K562 (cell line): Measurements from ENCODE around the gene CLIC2. TPM values are rescaled to one million over a fixed set of nuclear protein-coding genes. Genes with fewer than 3 reads are reported as not detected.

ENCODE experiments used
- BRD4 ChIP-seq: fragments of 200-600 bp; sonication (generic); IDR thresholded peaks from 2 replicates; pipeline ENCODE4 v1.6.1; 2017; ENCODE audit warnings: inconsistent platforms
- EGR1 ChIP-seq: fragments of 450-650 bp; conservative IDR thresholded peaks from 2 replicates; pipeline ENCODE4 v1.6.1; 2017; ENCODE audit warnings: mild to moderate bottlenecking
- EWSR1 ChIP-seq: fragments of 450-650 bp; IDR thresholded peaks from 2 replicates; pipeline ENCODE4 v1.6.1; 2018; ENCODE audit warnings: borderline replicate concordance, mild to moderate bottlenecking, low read depth, moderate library complexity; ENCODE audit not compliant: partially characterized antibody
- FOXK2 ChIP-seq, 2 experiments: fragments of 450-650 bp; IDR thresholded peaks in 1 of 2; conservative IDR thresholded peaks in 1 of 2; 2 replicates each; pipeline ENCODE4 v1.6.1; 2016; ENCODE audit warnings: low read depth in 2 of 2, mild to moderate bottlenecking in 1 of 2
- HDAC2 ChIP-seq: fragments of 450-650 bp; IDR thresholded peaks from 2 replicates; pipeline ENCODE4 v1.6.1; 2016; ENCODE audit warnings: mild to moderate bottlenecking
- HOMEZ ChIP-seq: fragments of 250-450 bp; sonication (Bioruptor Pico); IDR thresholded peaks from 2 replicates; pipeline ENCODE4 v1.4.0; 2020; ENCODE audit warnings: mild to moderate bottlenecking, moderate library complexity
- MCM5 ChIP-seq: fragments of 450-650 bp; IDR thresholded peaks from 2 replicates; pipeline ENCODE4 v1.6.1; 2016; ENCODE audit warnings: low read depth
- MTA3 ChIP-seq: fragments of 450-650 bp; formaldehyde crosslinking; IDR thresholded peaks from 2 replicates; pipeline ENCODE4 v1.6.1; 2017; ENCODE audit warnings: mild to moderate bottlenecking, borderline replicate concordance
- NCOA4 ChIP-seq: fragments of 450-650 bp; IDR thresholded peaks from 2 replicates; pipeline ENCODE4 v1.6.1; 2018; ENCODE audit warnings: mild to moderate bottlenecking; ENCODE audit not compliant: partially characterized antibody
- TAF9B ChIP-seq: fragments of 450-650 bp; IDR thresholded peaks from 2 replicates; pipeline ENCODE4 v1.6.1; 2018; ENCODE audit warnings: mild to moderate bottlenecking; ENCODE audit not compliant: partially characterized antibody
- TAL1 ChIP-seq: fragments of 450-650 bp; IDR thresholded peaks from 2 replicates; pipeline ENCODE4 v1.6.1; 2016; ENCODE audit warnings: mild to moderate bottlenecking
- THRA ChIP-seq: fragments of 450-650 bp; IDR thresholded peaks from 2 replicates; pipeline ENCODE4 v1.6.1; 2017; ENCODE audit warnings: mild to moderate bottlenecking, moderate library complexity
- XRCC3 ChIP-seq: fragments of 450-650 bp; IDR thresholded peaks from 2 replicates; pipeline ENCODE4 v1.6.1; 2017; ENCODE audit warnings: mild to moderate bottlenecking, moderate library complexity
- ZNF408 ChIP-seq: fragments of 250-450 bp; sonication (Bioruptor Pico); IDR thresholded peaks from 2 replicates; pipeline ENCODE4 v1.4.0; 2020; ENCODE audit warnings: low read depth, mild to moderate bottlenecking, moderate library complexity
- ZNF436 ChIP-seq: fragments of 250-450, 450-650 bp; sonication (Bioruptor Pico); formaldehyde crosslinking; IDR thresholded peaks from 2 replicates; pipeline ENCODE4 v1.7.0; 2020; ENCODE audit warnings: mild to moderate bottlenecking
- polyA plus RNA-seq, 8 experiments: library from polyadenylated mRNA; depleted of rRNA in 4 of 8; stranded (reverse) in 5 of 8; unstranded in 3 of 8; fragments of >200 nt; fragmentation: Nextera tagmentation in 2 of 8; fragmentation: Illumina TruSeq in 1 of 8; extraction: Ambion mirVana in 2 of 8; extraction: Trizol in 1 of 8; gene quantifications; 2 replicates each; pipeline versions ENCODE4 v1.2.1 to v1.2.3, GENCODE V29; 2011 to 2014; ENCODE audit warnings: inconsistent platforms in 1 of 8, missing spikeins in 1 of 8
- total RNA-seq, 7 experiments: library from RNA; depleted of rRNA in 6 of 7; stranded (reverse); fragments of >200 nt in 6 of 7; fragmentation: Illumina TruSeq in 2 of 7; extraction: Trizol in 2 of 7; gene quantifications; 2 replicates each; pipeline versions ENCODE4 v1.2.1 to v1.2.3, GENCODE V29; 2011 to 2021; ENCODE audit warnings: low replicate concordance in 1 of 7
- TF ChIP-seq, protein P1 (sequence below): fragments of 450-650 bp; formaldehyde crosslinking; IDR thresholded peaks from 2 replicates; pipeline ENCODE4 v1.4.0; 2020; ENCODE audit warnings: mild to moderate bottlenecking, moderate library complexity
- TF ChIP-seq, protein P2 (sequence below): fragments of 250-450 bp; sonication (Bioruptor Pico); IDR thresholded peaks from 2 replicates; pipeline ENCODE4 v1.9.0; 2021; ENCODE audit warnings: mild to moderate bottlenecking, inconsistent platforms
- TF ChIP-seq, protein P3 (sequence below): fragments of 450-650 bp; IDR thresholded peaks from 2 replicates; pipeline ENCODE4 v1.7.1; 2018; ENCODE audit warnings: mild to moderate bottlenecking, low read depth; ENCODE audit not compliant: partially characterized antibody

Gene CLIC2
- total and polyA plus RNA-seq, 9 of the 15 experiments (the other 6 are each of a cell fraction or from before 2014, with no cell fraction given): 37.0 to 83.7 (median 74.7) TPM

DNA sequence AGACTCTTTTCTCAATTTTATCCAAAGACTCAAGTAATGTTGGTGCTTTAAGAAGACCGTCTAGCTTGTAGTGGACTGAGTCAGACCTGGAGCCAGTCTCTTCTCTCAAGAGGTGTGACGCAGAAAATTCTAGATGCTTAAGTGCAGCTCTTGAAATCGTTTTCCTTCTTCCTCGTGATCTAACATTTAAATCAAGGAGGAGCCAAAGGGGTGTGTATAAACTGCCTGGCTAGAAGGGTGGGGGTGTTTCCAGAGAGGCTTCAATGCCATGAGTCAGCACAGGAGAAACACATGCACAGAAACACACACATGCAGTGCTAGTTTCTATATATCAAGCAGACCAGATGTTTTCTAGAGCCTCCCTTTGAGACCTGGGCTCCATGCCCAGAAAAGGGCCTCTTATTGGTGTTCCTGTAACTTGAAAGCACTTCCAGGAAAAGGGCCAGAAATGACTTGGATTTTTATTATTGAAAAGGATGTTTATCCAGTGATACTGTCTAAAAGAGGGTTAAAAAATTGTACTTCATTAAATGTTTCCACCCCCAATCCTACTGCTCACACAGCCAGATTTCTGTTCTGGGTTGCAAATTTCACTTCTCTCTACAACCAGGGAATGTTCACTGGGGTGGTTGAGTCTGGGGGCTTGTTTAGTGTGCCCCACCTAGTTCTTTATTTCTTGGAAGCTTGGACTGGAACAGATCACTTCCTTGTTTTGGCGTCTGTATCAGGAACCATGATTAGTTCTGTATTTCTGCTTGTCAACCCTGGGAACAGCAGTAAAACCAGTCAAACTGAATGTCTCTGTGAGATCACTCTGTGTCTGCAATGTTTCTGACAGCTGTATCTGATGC lies at the start of gene CLIC2 (continued):
- peak; percentile 70 for TF ChIP-seq TAF9B
- no peak for TF ChIP-seq XRCC3
- TF ChIP-seq ZNF436: no peak
- TF ChIP-seq, protein P1, sequence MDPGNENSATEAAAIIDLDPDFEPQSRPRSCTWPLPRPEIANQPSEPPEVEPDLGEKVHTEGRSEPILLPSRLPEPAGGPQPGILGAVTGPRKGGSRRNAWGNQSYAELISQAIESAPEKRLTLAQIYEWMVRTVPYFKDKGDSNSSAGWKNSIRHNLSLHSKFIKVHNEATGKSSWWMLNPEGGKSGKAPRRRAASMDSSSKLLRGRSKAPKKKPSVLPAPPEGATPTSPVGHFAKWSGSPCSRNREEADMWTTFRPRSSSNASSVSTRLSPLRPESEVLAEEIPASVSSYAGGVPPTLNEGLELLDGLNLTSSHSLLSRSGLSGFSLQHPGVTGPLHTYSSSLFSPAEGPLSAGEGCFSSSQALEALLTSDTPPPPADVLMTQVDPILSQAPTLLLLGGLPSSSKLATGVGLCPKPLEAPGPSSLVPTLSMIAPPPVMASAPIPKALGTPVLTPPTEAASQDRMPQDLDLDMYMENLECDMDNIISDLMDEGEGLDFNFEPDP (CRISPR knock-in tag): no peak
- no peak for TF ChIP-seq THRA
- no peak for TF ChIP-seq MCM5
- TF ChIP-seq ZNF408: no peak
- TF ChIP-seq, protein P2, sequence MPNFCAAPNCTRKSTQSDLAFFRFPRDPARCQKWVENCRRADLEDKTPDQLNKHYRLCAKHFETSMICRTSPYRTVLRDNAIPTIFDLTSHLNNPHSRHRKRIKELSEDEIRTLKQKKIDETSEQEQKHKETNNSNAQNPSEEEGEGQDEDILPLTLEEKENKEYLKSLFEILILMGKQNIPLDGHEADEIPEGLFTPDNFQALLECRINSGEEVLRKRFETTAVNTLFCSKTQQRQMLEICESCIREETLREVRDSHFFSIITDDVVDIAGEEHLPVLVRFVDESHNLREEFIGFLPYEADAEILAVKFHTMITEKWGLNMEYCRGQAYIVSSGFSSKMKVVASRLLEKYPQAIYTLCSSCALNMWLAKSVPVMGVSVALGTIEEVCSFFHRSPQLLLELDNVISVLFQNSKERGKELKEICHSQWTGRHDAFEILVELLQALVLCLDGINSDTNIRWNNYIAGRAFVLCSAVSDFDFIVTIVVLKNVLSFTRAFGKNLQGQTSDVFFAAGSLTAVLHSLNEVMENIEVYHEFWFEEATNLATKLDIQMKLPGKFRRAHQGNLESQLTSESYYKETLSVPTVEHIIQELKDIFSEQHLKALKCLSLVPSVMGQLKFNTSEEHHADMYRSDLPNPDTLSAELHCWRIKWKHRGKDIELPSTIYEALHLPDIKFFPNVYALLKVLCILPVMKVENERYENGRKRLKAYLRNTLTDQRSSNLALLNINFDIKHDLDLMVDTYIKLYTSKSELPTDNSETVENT (CRISPR knock-in tag): no peak
- 0 out of 2 replicates have a peak, but pooled peaks have one; percentile 38 for TF ChIP-seq MTA3
- TF ChIP-seq EWSR1: no peak
- no peak for TF ChIP-seq BRD4
- no peak for TF ChIP-seq HOMEZ (CRISPR knock-in tag)
- TF ChIP-seq TAL1: peak; percentile 81
- no peak for TF ChIP-seq NCOA4
- peak; percentile 93 to 96 for TF ChIP-seq FOXK2 (conservative IDR thresholded peaks at IDR 0.05 in 1 of 2, IDR thresholded peaks at IDR 0.05 in 1 of 2; ENCODE audit: low read depth in 2 of 2)
- TF ChIP-seq EGR1: peak; percentile 23; the same call in 1 of the 2 replicates
- peak; percentile 74 for TF ChIP-seq HDAC2
- TF ChIP-seq, protein P3, sequence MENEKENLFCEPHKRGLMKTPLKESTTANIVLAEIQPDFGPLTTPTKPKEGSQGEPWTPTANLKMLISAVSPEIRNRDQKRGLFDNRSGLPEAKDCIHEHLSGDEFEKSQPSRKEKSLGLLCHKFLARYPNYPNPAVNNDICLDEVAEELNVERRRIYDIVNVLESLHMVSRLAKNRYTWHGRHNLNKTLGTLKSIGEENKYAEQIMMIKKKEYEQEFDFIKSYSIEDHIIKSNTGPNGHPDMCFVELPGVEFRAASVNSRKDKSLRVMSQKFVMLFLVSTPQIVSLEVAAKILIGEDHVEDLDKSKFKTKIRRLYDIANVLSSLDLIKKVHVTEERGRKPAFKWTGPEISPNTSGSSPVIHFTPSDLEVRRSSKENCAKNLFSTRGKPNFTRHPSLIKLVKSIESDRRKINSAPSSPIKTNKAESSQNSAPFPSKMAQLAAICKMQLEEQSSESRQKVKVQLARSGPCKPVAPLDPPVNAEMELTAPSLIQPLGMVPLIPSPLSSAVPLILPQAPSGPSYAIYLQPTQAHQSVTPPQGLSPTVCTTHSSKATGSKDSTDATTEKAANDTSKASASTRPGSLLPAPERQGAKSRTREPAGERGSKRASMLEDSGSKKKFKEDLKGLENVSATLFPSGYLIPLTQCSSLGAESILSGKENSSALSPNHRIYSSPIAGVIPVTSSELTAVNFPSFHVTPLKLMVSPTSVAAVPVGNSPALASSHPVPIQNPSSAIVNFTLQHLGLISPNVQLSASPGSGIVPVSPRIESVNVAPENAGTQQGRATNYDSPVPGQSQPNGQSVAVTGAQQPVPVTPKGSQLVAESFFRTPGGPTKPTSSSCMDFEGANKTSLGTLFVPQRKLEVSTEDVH: peak; percentile 79
